GM18858 (cell line): ENCODE data around the gene KRT36.

Experiments
- ATAC-seq: cut with Tn5 transposase; IDR thresholded peaks from one replicate; pipeline ENCODE4 v1.9.1; 2021; ENCODE audit not compliant: unreplicated experiment

KRT36 gene

GRCh38 chr17:41480136-41480535 lies 9.6 kb downstream of the KRT36 start:
- no peak for ATAC-seq

GRCh38 chr17:41478237-41478636 lies 11.5 kb downstream of the KRT36 start:
- no peak for ATAC-seq

- no peak for ATAC-seq
Observed at GRCh38 chr17:41476866-41477815, 12.6 kb downstream of the KRT36 start.

- ATAC-seq = no peak
Observed at GRCh38 chr17:41475421-41475820, 14.3 kb downstream of the KRT36 start.

- no peak for ATAC-seq
Observed at GRCh38 chr17:41474863-41475262, 14.8 kb downstream of the KRT36 start.

- ATAC-seq = no peak
Observed at GRCh38 chr17:41468346-41468745, 21.4 kb downstream of the KRT36 start.

- no peak for ATAC-seq
Observed at GRCh38 chr17:41467561-41467960, 22.1 kb downstream of the KRT36 start.

- no peak for ATAC-seq
Observed at GRCh38 chr17:41466988-41467387, 22.7 kb downstream of the KRT36 start, which contains the start of gene KRT32. Gene KRT32, minus strand, starts transcription at chr17:41467386. Its CDS starts 61 bp downstream, at chr17:41467325.

GRCh38 chr17:41464682-41465081 lies 25.0 kb downstream of the KRT36 start:
- no peak for ATAC-seq

GRCh38 chr17:41464173-41464572 lies 25.5 kb downstream of the KRT36 start:
- no peak for ATAC-seq

GRCh38 chr17:41463746-41464145 lies 26.0 kb downstream of the KRT36 start:
- ATAC-seq = no peak

- ATAC-seq = no peak
Observed at GRCh38 chr17:41462705-41463104, 27.0 kb downstream of the KRT36 start.

GRCh38 chr17:41457676-41458075 lies 32.0 kb downstream of the KRT36 start:
- ATAC-seq = no peak

- no peak for ATAC-seq
Observed at GRCh38 chr17:41456204-41456603, 33.5 kb downstream of the KRT36 start.

- no peak for ATAC-seq
Observed at GRCh38 chr17:41455236-41455635, 34.5 kb downstream of the KRT36 start.

- no peak for ATAC-seq
Observed at GRCh38 chr17:41453066-41453465, 36.6 kb downstream of the KRT36 start.

GRCh38 chr17:41452281-41452680 lies 37.4 kb downstream of the KRT36 start:
- ATAC-seq = no peak

GRCh38 chr17:41451154-41451728 lies 38.5 kb downstream of the KRT36 start:
- ATAC-seq = no peak

- no peak for ATAC-seq
Observed at GRCh38 chr17:41449008-41449407, 40.7 kb downstream of the KRT36 start.

- ATAC-seq = no peak
Observed at GRCh38 chr17:41448506-41448905, 41.2 kb downstream of the KRT36 start.

GRCh38 chr17:41446806-41447205 lies 42.9 kb downstream of the KRT36 start:
- ATAC-seq = no peak

GRCh38 chr17:41444640-41445039 lies 45.1 kb downstream of the KRT36 start:
- ATAC-seq = no peak
